Panc1 (cell line): ENCODE data around the gene CEP55. TPM values are rescaled to one million over a fixed set of nuclear protein-coding genes. Genes with fewer than 3 reads are reported as not detected.

Experiments used
- total RNA-seq: library from RNA; stranded (reverse); gene quantifications from one replicate; pipeline ENCODE4 v1.2.1, GENCODE V29; 2021; ENCODE audit not compliant: unreplicated experiment

Gene CEP55
- total RNA-seq, 1 experiment from 2014 or later = 96.4 TPM

Other genes starting within 250 kb of the CEP55 start
- gene MYOF, start 14.3 kb upstream of the CEP55 start, total RNA-seq = 376 TPM
- gene FFAR4, start 70.1 kb downstream of the CEP55 start, total RNA-seq = 0.92 TPM
- 6.9 TPM for gene RBP4, start 104.6 kb downstream of the CEP55 start, total RNA-seq
- gene PDE6C, start 115.9 kb downstream of the CEP55 start, total RNA-seq = not detected
- gene FRA10AC1, start 206.0 kb downstream of the CEP55 start, total RNA-seq = 20.3 TPM